Ishikawa (cell line): Measurements from ENCODE around the gene NDOR1.

Experiments
- CEBPB ChIP-seq: IDR thresholded peaks from 2 replicates; pipeline ENCODE4 v1.6.1; 2012
- CREB1 ChIP-seq: IDR thresholded peaks from 2 replicates; pipeline ENCODE4 v1.6.1; 2012; ENCODE audit warnings: low read depth
- EGR1 ChIP-seq: IDR thresholded peaks from 2 replicates; pipeline ENCODE4 v1.6.1; 2012
- EP300 ChIP-seq: IDR thresholded peaks from 2 replicates; pipeline ENCODE4 v1.6.1; 2012; ENCODE audit warnings: borderline replicate concordance
- FOXM1 ChIP-seq: IDR thresholded peaks from 2 replicates; pipeline ENCODE4 v1.6.1; 2012; ENCODE audit warnings: low read depth, borderline replicate concordance
- NFIC ChIP-seq: IDR thresholded peaks from 2 replicates; pipeline ENCODE4 v1.6.1; 2012
- RAD21 ChIP-seq: IDR thresholded peaks from 2 replicates; pipeline ENCODE4 v1.6.1; 2012; ENCODE audit warnings: low read depth
- REST ChIP-seq: IDR thresholded peaks from 2 replicates; pipeline ENCODE4 v1.6.1; 2012; ENCODE audit warnings: low read depth, mild to moderate bottlenecking
- TAF1 ChIP-seq: IDR thresholded peaks from 2 replicates; pipeline ENCODE4 v1.6.1; 2012; ENCODE audit warnings: low read depth, mild to moderate bottlenecking
- TCF12 ChIP-seq: IDR thresholded peaks from 2 replicates; pipeline ENCODE4 v1.6.1; 2012; ENCODE audit warnings: low read depth
- TEAD4 ChIP-seq: IDR thresholded peaks from 2 replicates; pipeline ENCODE4 v1.6.1; 2012
- YY1 ChIP-seq: IDR thresholded peaks from 2 replicates; pipeline ENCODE4 v1.6.1; 2012; ENCODE audit warnings: low read depth
- ZBTB7A ChIP-seq: IDR thresholded peaks from 2 replicates; pipeline ENCODE4 v1.6.1; 2012; ENCODE audit warnings: low read depth
- TF ChIP-seq, protein P1 (sequence below): IDR thresholded peaks from 2 replicates; pipeline ENCODE4 v1.6.1; 2012
- TF ChIP-seq, protein P2 (sequence below): IDR thresholded peaks from 2 replicates; pipeline ENCODE4 v1.6.1; 2012

Gene NDOR1

GRCh38 chr9:137182836-137183235 is 22.7 kb upstream of the NDOR1 start:
- TF ChIP-seq TEAD4: no peak
- no peak for TF ChIP-seq CREB1
- no peak for TF ChIP-seq RAD21
- TF ChIP-seq YY1: no peak
- no peak for TF ChIP-seq NFIC
- TF ChIP-seq EGR1: no peak
- no peak for TF ChIP-seq EP300
- TF ChIP-seq CEBPB: no peak
- TF ChIP-seq FOXM1: no peak
- TF ChIP-seq, protein P1, sequence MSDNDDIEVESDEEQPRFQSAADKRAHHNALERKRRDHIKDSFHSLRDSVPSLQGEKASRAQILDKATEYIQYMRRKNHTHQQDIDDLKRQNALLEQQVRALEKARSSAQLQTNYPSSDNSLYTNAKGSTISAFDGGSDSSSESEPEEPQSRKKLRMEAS: no peak
- no peak for TF ChIP-seq TCF12

DNA sequence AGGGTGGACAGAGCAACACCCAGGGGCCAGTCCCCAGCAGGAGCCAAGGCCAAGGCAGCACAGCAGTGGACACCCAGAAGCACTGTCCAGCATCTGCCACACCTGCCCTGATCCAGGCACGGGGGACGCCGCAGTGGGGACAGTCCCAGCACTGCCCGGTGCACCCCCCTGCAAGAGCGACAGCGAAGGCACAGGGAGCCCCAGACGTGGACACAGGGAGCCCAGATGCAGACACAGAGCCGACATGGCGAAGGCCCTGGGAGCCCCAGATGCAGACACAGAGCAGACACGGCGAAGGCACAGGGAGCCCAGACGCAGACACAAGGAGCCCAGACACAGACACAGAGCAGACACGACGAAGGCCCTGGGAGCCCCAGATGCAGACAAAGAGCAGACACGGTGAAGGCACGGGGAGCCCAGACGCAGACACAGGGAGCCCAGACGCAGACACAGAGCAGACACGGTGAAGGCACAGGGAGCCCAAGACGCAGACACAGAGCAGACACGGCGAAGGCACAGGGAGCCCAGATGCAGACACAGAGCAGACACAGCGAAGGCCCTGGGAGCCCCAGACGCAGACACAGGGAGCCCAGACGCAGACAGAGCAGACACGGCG is 21.4 kb upstream of the NDOR1 start:
- TF ChIP-seq CEBPB (no peak), TAF1 (no peak), FOXM1 (no peak), YY1 (no peak), ZBTB7A (no peak), EGR1 (no peak), NFIC (no peak), TEAD4 (no peak), TCF12 (no peak), EP300 (no peak), RAD21 (no peak), CREB1 (no peak), REST (no peak)
- TF ChIP-seq, protein P1: no peak
- TF ChIP-seq, protein P2, sequence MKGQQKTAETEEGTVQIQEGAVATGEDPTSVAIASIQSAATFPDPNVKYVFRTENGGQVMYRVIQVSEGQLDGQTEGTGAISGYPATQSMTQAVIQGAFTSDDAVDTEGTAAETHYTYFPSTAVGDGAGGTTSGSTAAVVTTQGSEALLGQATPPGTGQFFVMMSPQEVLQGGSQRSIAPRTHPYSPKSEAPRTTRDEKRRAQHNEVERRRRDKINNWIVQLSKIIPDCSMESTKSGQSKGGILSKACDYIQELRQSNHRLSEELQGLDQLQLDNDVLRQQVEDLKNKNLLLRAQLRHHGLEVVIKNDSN: no peak

DNA sequence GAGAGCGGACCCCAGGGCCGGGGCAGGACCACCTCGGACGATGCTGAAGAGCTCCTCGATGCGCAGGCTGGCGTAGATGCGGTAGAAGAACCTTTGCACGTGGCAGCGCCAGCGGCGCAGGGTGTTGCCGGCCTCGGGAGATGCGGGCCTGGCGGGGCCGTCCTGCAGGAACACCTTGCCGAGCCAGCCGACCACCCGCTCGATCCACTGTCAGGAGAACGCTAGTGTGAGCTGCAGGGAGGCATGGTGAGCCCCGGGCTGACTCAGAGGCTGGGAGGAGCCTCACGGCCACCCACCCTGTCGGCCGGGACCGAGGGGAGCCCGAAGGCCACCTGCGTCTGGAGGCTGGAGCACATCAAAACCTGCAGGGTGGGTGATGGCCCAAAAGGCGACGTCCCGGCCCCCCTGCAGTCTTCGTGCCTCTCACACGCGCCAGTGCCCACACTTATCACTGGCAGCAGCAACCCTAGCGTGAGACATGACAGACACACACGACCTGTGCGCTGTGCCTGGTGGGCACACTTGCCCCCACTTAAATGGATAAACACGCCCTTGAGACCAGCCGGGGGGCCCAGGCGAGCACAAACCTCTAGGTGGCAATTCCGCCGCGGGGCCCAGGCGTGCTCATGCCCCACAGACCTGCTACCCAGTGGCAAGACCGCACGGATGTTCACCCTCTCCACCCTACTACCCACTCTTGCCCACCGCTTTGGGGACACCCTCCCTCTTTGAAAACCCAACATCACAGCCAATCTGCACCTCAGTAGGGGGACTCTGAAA is 20.4 kb upstream of the NDOR1 start:
- no peak for TF ChIP-seq TCF12
- TF ChIP-seq EP300: no peak
- TF ChIP-seq NFIC: no peak
- TF ChIP-seq REST: no peak
- TF ChIP-seq YY1: no peak
- no peak for TF ChIP-seq EGR1
- TF ChIP-seq CREB1: no peak
- TF ChIP-seq FOXM1: no peak
- no peak for TF ChIP-seq CEBPB
- no peak for TF ChIP-seq RAD21
- TF ChIP-seq, protein P2: no peak
- TF ChIP-seq ZBTB7A: no peak
- TF ChIP-seq TAF1: no peak
- no peak for TF ChIP-seq TEAD4
- TF ChIP-seq, protein P1: no peak

- TF ChIP-seq, protein P1: no peak
- no peak for TF ChIP-seq EGR1
- TF ChIP-seq, protein P2: no peak
- TF ChIP-seq TCF12: no peak
- TF ChIP-seq YY1: no peak
- no peak for TF ChIP-seq CEBPB
- TF ChIP-seq TAF1: no peak
- no peak for TF ChIP-seq RAD21
- no peak for TF ChIP-seq EP300
- no peak for TF ChIP-seq TEAD4
These were observed 19.6 kb upstream of the NDOR1 start for GRCh38 chr9:137185921-137186320.
